ENCODE data around the gene TNK1.

Gene TNK1

GRCh38 chr17:7438656-7439460, 58.0 kb downstream of the TNK1 start:
- TF ChIP-seq POLR2AphosphoS5 (IDR thresholded peaks at IDR 0.05; ENCODE audit: low read depth) (no peak), SPI1 (IDR thresholded peaks at IDR 0.05; ENCODE audit: borderline replicate concordance, low read depth) (no peak), REST (IDR thresholded peaks at IDR 0.05; ENCODE audit: insufficient replicate concordance, low read depth) (no peak), GABPA (IDR thresholded peaks at IDR 0.05; ENCODE audit: low read depth) (no peak), CTCF (IDR thresholded peaks at IDR 0.05; ENCODE audit: insufficient read depth, low read length) (no peak)
- H3K4me3 ChIP-seq (replicated peaks; ENCODE audit: insufficient read depth, low read length): no peak overlapping the region; the same call in 1 of the 2 replicates
- H3K27ac ChIP-seq (replicated peaks): no peak overlapping the region
- peaks cover 8% of the 10 kb centered on the region for H3K27me3 ChIP-seq (ENCODE audit: insufficient read depth, poor library complexity, severe bottlenecking)
- no peak for DNase-seq (ENCODE audit: low read depth in 1 of 2, low spot score in 1 of 2)

Data from HL-60 (cell line).